Mesendoderm (in vitro differentiated cells): ENCODE measurements around the gene ZC3H7B.
A peak's percentile ranks its signal among the peaks of the same experiment; 100 is the strongest.
"Not testable (repeated sequence)": the region's sequence is repeated elsewhere in the genome, so short reads cannot be mapped to it uniquely, and the experiment has no call there.

Source experiments
- DNase-seq: peaks from one replicate; pipeline ENCODE4 v3.0.0; 2013
- H2AK5ac ChIP-seq: 2 replicates; pipeline ENCODE4 v1.6.1; 2013; ENCODE audit warnings: low read length, inconsistent platforms
- H2BK120ac ChIP-seq: 2 replicates; pipeline ENCODE4 v1.6.1; 2013; ENCODE audit warnings: low read depth, mild to moderate bottlenecking, low read length, moderate library complexity, mixed read lengths
- H2BK15ac ChIP-seq: replicated peaks from 2 replicates; pipeline ENCODE4 v1.6.1; 2013; ENCODE audit warnings: low read depth, mild to moderate bottlenecking, moderate library complexity
- H2BK5ac ChIP-seq: 2 replicates; pipeline ENCODE4 v1.6.1; 2013; ENCODE audit warnings: low read length, inconsistent platforms
- H3K18ac ChIP-seq: 2 replicates; pipeline ENCODE4 v1.6.1; 2013; ENCODE audit warnings: mild to moderate bottlenecking, low read length, mixed read lengths
- H3K23ac ChIP-seq: one replicate; pipeline ENCODE4 v1.6.1; 2013; ENCODE audit warnings: low read length
- H3K27ac ChIP-seq: 2 replicates; pipeline ENCODE4 v1.5.1; 2013; ENCODE audit warnings: low read depth, mild to moderate bottlenecking, inconsistent platforms, low read length, moderate library complexity
- H3K27me3 ChIP-seq: 2 replicates; pipeline ENCODE4 v1.6.1; 2013; ENCODE audit warnings: low read length, control low read depth, mild to moderate bottlenecking, inconsistent platforms; ENCODE audit not compliant: insufficient read depth, poor library complexity
- H3K36me3 ChIP-seq: 2 replicates; pipeline ENCODE4 v1.6.1; 2013; ENCODE audit warnings: low read length, inconsistent platforms; ENCODE audit not compliant: control insufficient read depth, insufficient read depth
- H3K4ac ChIP-seq: one replicate; pipeline ENCODE4 v1.6.1; 2013; ENCODE audit warnings: low read depth, mild to moderate bottlenecking, low read length, moderate library complexity
- H3K4me1 ChIP-seq: 2 replicates; pipeline ENCODE4 v1.6.1; 2013; ENCODE audit warnings: low read depth, low read length, inconsistent platforms; ENCODE audit not compliant: control insufficient read depth
- H3K4me2 ChIP-seq: 2 replicates; pipeline ENCODE4 v1.6.1; 2013; ENCODE audit warnings: low read length
- H3K4me3 ChIP-seq: 2 replicates; pipeline ENCODE4 v1.5.1; 2013; ENCODE audit warnings: mild to moderate bottlenecking, low read length
- H3K56ac ChIP-seq: one replicate; pipeline ENCODE4 v1.6.1; 2013; ENCODE audit warnings: low read length
- H3K79me1 ChIP-seq: 2 replicates; pipeline ENCODE4 v1.6.1; 2013; ENCODE audit warnings: low read length, inconsistent platforms
- H3K79me2 ChIP-seq: 2 replicates; pipeline ENCODE4 v1.6.1; 2013; ENCODE audit warnings: mild to moderate bottlenecking, low read length; ENCODE audit not compliant: control insufficient read depth, insufficient read depth
- H3K9ac ChIP-seq: 2 replicates; pipeline ENCODE4 v1.6.1; 2013; ENCODE audit warnings: low read length, inconsistent platforms
- H4K5ac ChIP-seq: one replicate; pipeline ENCODE4 v1.6.1; 2013; ENCODE audit warnings: low read length
- H4K8ac ChIP-seq: one replicate; pipeline ENCODE4 v1.6.1; 2013; ENCODE audit warnings: low read depth, mild to moderate bottlenecking, control low read depth, low read length, moderate library complexity
- WGBS: extraction: QIAGEN DNeasy Blood & Tissue Kit; methylation state at CpG from one replicate; pipeline ENCODE4 v1.1.7; 2013; ENCODE audit warnings: low lambda C conversion rate, missing lambda C conversion rate; ENCODE audit not compliant: insufficient coverage; ENCODE audit errors: extremely low coverage; 5-methylcytosine and 5-hydroxymethylcytosine counted together

Gene ZC3H7B

DNA sequence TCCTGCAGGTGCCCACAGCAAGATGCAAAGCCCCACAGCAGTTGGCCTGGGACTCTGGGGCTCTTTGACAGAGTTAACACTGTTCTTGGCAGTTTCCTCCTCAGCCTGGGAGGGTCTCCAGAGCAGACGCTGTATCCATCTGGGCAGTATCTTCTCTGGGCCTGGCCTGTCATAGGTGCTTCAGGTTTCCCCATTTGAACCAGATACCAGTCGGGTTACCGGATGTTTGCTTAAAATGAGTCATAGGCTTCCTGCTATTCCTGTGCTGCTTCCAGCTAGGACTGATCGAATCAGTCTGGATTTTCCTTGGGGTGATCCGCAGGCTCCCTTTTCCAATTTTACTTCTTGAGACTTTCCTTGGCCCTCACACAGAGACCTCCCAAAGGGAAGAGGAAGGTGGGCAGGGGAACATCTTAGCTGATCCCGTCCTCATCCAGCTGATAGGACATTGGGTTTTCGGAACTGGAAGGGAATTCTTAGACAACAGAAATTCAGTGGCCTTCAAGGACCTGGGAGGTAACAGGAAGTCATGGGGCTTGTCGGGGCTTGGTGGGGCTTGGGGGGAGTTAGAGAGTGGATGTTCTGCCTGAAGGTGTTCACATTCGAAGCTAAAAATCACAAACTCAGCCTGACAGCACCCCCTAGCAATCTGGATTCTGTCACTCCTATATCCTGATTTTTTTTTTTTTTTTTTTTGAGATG lies 12.9 kb upstream of the ZC3H7B start:
- Histone ChIP-seq H3K79me1 (peaks cover 3% of the 10 kb centered on the region), H3K27me3 (no peaks in the 10 kb centered on the region), H3K23ac (no peak overlapping the region), H3K18ac (peak overlapping the region; percentile 36), H4K5ac (no peak overlapping the region), H3K4ac (peak overlapping the region; percentile 72), H3K27ac (peak overlapping the region; percentile 82), H2BK15ac (no peak overlapping the region), H3K4me2 (no peak overlapping the region), H4K8ac (no peak overlapping the region), H3K56ac (peak overlapping the region; percentile 86), H3K4me1 (peaks cover 4% of the 10 kb centered on the region), H2BK120ac (peak overlapping the region; percentile 63), H2AK5ac (peak overlapping the region; percentile 32), H3K79me2 (peaks cover 17% of the 10 kb centered on the region), H2BK5ac (peak overlapping the region; percentile 93), H3K9ac (peak overlapping the region; percentile 62), H3K4me3 (no peak overlapping the region), H3K36me3 (peaks cover 3% of the 10 kb centered on the region)
- no CpG with 5 or more reads among the region's 9 CpGs for WGBS
- DNase-seq, result peak; percentile 96

DNA sequence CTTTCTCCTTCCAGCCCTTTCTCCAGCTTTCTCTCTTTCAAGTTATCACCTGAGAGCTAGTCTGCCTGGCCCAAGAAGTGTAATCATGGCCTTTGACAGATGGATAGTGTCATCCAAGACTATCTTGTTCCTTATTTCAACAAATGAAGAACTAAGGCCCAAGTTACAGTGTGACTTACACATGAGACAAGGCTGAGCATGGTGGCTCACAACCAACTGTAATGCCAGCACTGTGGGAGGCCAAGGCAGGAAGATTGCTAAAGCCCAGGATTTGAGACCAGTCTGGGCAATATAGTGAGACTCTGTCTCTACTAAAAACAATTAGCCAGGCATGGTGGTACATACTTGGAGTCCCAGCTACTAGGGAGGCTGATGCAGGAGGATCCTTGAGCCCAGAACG lies 11.7 kb upstream of the ZC3H7B start:
- Histone ChIP-seq H3K18ac (no peak overlapping the region), H3K79me1 (no peaks in the 10 kb centered on the region), H2AK5ac (no peak overlapping the region), H3K27ac (no peak overlapping the region), H3K4ac (no peak overlapping the region), H2BK120ac (no peak overlapping the region), H2BK15ac (no peak overlapping the region), H3K9ac (no peak overlapping the region), H3K56ac (peak overlapping the region; percentile 22), H3K23ac (no peak overlapping the region), H3K4me2 (no peak overlapping the region), H4K5ac (no peak overlapping the region), H2BK5ac (peak overlapping the region; percentile 17), H3K79me2 (peaks cover 10% of the 10 kb centered on the region), H3K4me1 (peaks cover 4% of the 10 kb centered on the region), H4K8ac (no peak overlapping the region), H3K36me3 (no peaks in the 10 kb centered on the region), H3K27me3 (no peaks in the 10 kb centered on the region), H3K4me3 (no peak overlapping the region)
- WGBS, result no CpG with 5 or more reads among the region's 1 CpG
- no peak for DNase-seq

DNA sequence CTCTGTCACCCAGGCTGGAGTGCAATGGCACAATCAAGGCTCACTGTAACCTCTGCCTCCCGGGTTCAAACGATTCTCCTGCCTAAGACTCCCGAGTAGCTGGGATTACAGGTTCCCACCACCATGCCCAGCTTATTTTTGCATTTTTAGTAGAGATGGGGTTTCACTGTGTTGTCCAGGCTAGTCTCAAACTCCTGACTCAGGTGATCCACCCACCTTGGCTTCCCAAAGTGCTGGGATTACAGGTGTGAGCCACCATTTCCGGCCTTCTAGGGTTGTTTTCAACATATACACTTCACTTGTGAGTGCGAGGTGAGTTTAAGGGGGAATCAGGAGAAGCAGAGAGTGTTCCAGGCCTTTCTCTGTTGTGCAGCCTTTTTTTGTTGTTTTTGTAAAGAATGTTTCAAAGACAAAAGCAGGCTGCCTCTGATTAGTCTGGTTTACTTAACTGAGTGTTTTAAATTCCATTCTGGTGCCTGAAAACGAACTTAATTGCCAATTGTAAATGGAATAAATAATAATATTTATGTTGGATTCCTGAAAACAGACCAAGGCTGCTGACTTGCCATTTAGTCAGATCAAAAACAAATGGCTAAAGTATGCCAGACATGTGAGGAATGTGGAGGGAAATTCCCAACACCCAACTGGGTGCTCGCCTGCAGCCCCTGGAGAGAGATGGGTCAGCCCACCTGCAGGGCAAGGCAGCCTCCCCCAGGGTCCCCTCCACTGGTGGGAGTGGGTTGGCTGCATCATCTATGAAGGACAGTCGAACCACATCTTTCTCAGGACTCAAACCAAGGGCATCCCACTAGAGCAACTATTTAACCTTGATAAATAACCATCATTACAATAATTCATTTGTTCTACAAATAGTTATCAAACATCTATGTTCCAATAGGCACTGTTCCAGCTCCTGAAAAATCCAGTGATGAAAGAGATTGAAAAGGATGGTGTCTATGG lies 10.8 kb upstream of the ZC3H7B start:
- Histone ChIP-seq H3K4me3 (no peak overlapping the region), H3K4me2 (no peak overlapping the region)
- no CpG with 5 or more reads among the region's 8 CpGs for WGBS

DNA sequence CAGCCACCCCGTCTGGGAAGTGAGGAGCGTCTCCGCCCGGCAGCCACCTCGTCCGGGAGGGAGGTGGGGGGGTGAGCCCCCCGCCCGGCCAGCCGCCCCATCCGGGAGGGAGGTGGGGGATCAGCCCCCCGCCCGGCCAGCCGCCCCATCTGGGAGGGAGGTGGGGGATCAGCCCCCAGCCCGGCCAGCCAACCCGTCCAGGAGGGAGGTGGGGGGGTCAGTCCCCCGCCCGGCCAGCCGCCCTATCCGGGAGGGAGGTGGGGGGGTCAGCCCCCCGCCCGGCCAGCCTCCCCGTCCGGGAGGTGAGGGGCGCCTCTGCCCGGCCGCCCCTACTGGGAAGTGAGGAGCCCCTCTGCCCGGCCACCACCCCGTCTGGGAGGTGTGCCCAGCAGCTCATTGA lies 6.5 kb upstream of the ZC3H7B start:
- H3K9ac ChIP-seq, H3K23ac ChIP-seq, H2BK15ac ChIP-seq, H3K4me3 ChIP-seq, H3K79me1 ChIP-seq, H3K4me2 ChIP-seq, H2BK120ac ChIP-seq, H3K18ac ChIP-seq, H2AK5ac ChIP-seq, H3K79me2 ChIP-seq, H3K4ac ChIP-seq, H3K27ac ChIP-seq, H4K5ac ChIP-seq, H4K8ac ChIP-seq, DNase-seq, H3K27me3 ChIP-seq, H3K4me1 ChIP-seq, H2BK5ac ChIP-seq, H3K56ac ChIP-seq, H3K36me3 ChIP-seq: not testable (repeated sequence)
- no CpG with 5 or more reads among the region's 28 CpGs for WGBS

More for the DNA sequence above, 10.8 kb upstream of the ZC3H7B start:
- Histone ChIP-seq H4K8ac (no peak overlapping the region), H3K27me3 (no peaks in the 10 kb centered on the region), H3K4ac (peak overlapping the region; percentile 55), H3K23ac (no peak overlapping the region), H3K56ac (peak overlapping the region; percentile 64), H3K79me1 (no peaks in the 10 kb centered on the region), H3K36me3 (no peaks in the 10 kb centered on the region), H3K79me2 (peaks cover 2% of the 10 kb centered on the region), H4K5ac (no peak overlapping the region), H2AK5ac (no peak overlapping the region), H3K9ac (no peak overlapping the region), H3K18ac (peak overlapping the region; percentile 77), H3K27ac (peak overlapping the region; percentile 33), H2BK15ac (no peak overlapping the region), H2BK5ac (no peak overlapping the region), H3K4me1 (peaks cover 4% of the 10 kb centered on the region), H2BK120ac (peak overlapping the region; percentile 74)
- DNase-seq, result peak; percentile 85

DNA sequence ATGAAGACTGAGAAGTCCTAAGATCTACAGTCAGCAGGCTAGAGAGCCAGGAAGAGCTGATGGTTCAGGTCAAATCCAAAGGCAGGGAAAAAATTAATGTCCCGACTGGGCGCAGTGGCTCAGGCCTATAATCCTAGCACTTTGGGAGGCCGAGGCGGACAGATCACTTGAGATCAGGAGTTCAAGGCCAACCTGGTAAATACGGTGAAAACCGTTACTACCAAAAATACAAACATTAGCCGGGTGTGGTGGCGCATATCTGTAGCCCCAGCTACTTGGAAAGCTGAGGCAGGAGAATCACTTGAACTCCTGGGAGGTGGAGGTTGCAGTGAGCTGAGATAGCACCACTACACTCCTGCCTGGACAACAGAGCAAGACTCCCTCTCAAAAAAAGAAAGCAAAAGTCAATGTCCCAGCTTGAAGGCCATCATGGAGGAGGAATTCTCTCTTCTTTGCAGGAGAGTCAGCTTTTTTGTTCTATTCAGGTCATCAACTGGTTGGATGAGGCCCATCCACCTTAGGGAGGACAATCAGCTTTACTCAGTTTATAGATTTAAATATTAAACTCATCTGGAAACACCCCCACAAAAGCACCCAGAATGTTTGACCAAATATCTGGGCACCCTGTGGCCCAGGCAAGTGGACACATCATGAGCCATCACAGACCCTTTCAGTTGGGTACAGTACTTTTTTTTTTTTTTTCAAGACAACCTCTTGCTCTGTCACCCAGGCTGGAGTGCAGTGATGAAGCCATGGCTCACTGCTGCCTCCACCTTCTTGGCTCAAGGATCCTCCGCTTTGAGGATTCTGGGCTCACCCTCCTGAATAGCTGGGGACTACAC lies 4.3 kb upstream of the ZC3H7B start:
- no peaks in the 10 kb centered on the region for H3K79me1 ChIP-seq
- DNase-seq, result no peak
- no peak overlapping the region for H3K18ac ChIP-seq
- no peak overlapping the region for H2BK5ac ChIP-seq
- H2BK120ac ChIP-seq, result no peak overlapping the region
- no peak overlapping the region for H3K9ac ChIP-seq
- peaks cover 4% of the 10 kb centered on the region for H3K79me2 ChIP-seq
- no peak overlapping the region for H2AK5ac ChIP-seq
- H3K36me3 ChIP-seq, result no peaks in the 10 kb centered on the region
- no peak overlapping the region for H4K8ac ChIP-seq
- no peak overlapping the region for H3K27ac ChIP-seq
- H3K4me1 ChIP-seq, result peaks cover 2% of the 10 kb centered on the region
- H2BK15ac ChIP-seq, result no peak overlapping the region
- no peak overlapping the region for H3K4ac ChIP-seq
- H3K4me3 ChIP-seq, result no peak overlapping the region
- no peak overlapping the region for H4K5ac ChIP-seq
- no peak overlapping the region for H3K23ac ChIP-seq
- no peak overlapping the region for H3K4me2 ChIP-seq
- no peak overlapping the region for H3K56ac ChIP-seq
- WGBS, result no CpG with 5 or more reads among the region's 9 CpGs
- H3K27me3 ChIP-seq, result no peaks in the 10 kb centered on the region
